GM23338 (cell line): ENCODE data around the gene NUB1. TPM values are rescaled to one million over a fixed set of nuclear protein-coding genes. Genes with fewer than 3 reads are reported as not detected.

ENCODE experiments used
- ATAC-seq: fragments of 200-7000 bp; cut with Tn5 transposase; 3 replicates; pipeline ENCODE4 v1.9.1; 2020
- DNase-seq: peaks from one replicate; pipeline ENCODE4 v3.0.0-alpha.2; 2015; ENCODE audit warnings: low spot score
- H2AFZ ChIP-seq: fragments of 200-600 bp; sonication (generic); 2 replicates; pipeline ENCODE4 v1.8.0; 2016; ENCODE audit warnings: antibody characterized with exemption, mild to moderate bottlenecking, moderate library complexity
- H3F3A ChIP-seq: fragments of 200-600 bp; sonication (generic); replicated peaks from 2 replicates; pipeline ENCODE4 v1.8.0; 2017; ENCODE audit warnings: antibody characterized with exemption, mixed run types, low read depth
- H3K27ac ChIP-seq: fragments of 200-600 bp; sonication (generic); 2 replicates; pipeline ENCODE4 v1.6.1; 2016; ENCODE audit warnings: low read depth
- H3K27me3 ChIP-seq: fragments of 200-600 bp; sonication (generic); 2 replicates; pipeline ENCODE4 v1.8.0; 2016; ENCODE audit warnings: mild to moderate bottlenecking, mixed run types, moderate library complexity; ENCODE audit not compliant: insufficient read depth
- H3K36me3 ChIP-seq: fragments of 200-600 bp; sonication (generic); 2 replicates; pipeline ENCODE4 v1.8.0; 2016; ENCODE audit warnings: mild to moderate bottlenecking; ENCODE audit not compliant: insufficient read depth
- H3K4me1 ChIP-seq: fragments of 200-600 bp; sonication (generic); 2 replicates; pipeline ENCODE4 v1.8.0; 2016; ENCODE audit warnings: mild to moderate bottlenecking, moderate library complexity; ENCODE audit not compliant: insufficient read depth
- H3K4me2 ChIP-seq: fragments of 200-600 bp; sonication (generic); 2 replicates; pipeline ENCODE4 v1.7.1; 2017; ENCODE audit warnings: mixed run types
- H3K4me3 ChIP-seq: fragments of 200-600 bp; sonication (generic); 2 replicates; pipeline ENCODE4 v1.6.1; 2016; ENCODE audit warnings: mixed run types
- H3K79me2 ChIP-seq: fragments of 200-600 bp; sonication (generic); replicated peaks from 2 replicates; pipeline ENCODE4 v1.8.0; 2017; ENCODE audit warnings: mild to moderate bottlenecking; ENCODE audit not compliant: insufficient read depth
- H3K9me2 ChIP-seq: fragments of 200-600 bp; sonication (generic); 2 replicates; pipeline ENCODE4 v1.8.0; 2017; ENCODE audit not compliant: insufficient read depth
- H4K20me1 ChIP-seq: fragments of 200-600 bp; sonication (generic); replicated peaks from 2 replicates; pipeline ENCODE4 v1.8.0; 2017; ENCODE audit warnings: mild to moderate bottlenecking; ENCODE audit not compliant: insufficient read depth
- H3K27ac Mint-ChIP-seq: 2 replicates; pipeline ENCODE4 v1.8.0; 2020; ENCODE audit warnings: inconsistent platforms, mild to moderate bottlenecking, moderate library complexity, mixed read lengths
- H3K27me3 Mint-ChIP-seq: 3 replicates; pipeline ENCODE4 v1.8.0; 2022; ENCODE audit warnings: low read depth, mild to moderate bottlenecking, moderate library complexity, mixed read lengths, inconsistent platforms; ENCODE audit not compliant: insufficient read depth, poor library complexity
- H3K36me3 Mint-ChIP-seq: 3 replicates; pipeline ENCODE4 v1.8.0; 2021; ENCODE audit warnings: low read depth, mild to moderate bottlenecking, inconsistent platforms, moderate library complexity, mixed read lengths
- H3K4me1 Mint-ChIP-seq: 3 replicates; pipeline ENCODE4 v1.8.0; 2020; ENCODE audit warnings: mild to moderate bottlenecking, inconsistent platforms, mixed read lengths
- H3K4me3 Mint-ChIP-seq: 3 replicates; pipeline ENCODE4 v1.8.0; 2021; ENCODE audit warnings: moderate library complexity, mild to moderate bottlenecking, inconsistent platforms, mixed read lengths
- H3K9me3 Mint-ChIP-seq: 3 replicates; pipeline ENCODE4 v1.8.0; 2020; ENCODE audit warnings: moderate library complexity, mild to moderate bottlenecking, inconsistent platforms, mixed read lengths
- JUNB ChIP-seq: IDR thresholded peaks from one replicate; pipeline ENCODE4 v1.6.1; 2016; ENCODE audit warnings: antibody characterized with exemption; ENCODE audit not compliant: unreplicated experiment
- NANOG ChIP-seq: IDR thresholded peaks from 2 replicates; pipeline ENCODE4 v1.6.1; 2016; ENCODE audit warnings: antibody characterized with exemption, borderline replicate concordance
- POLR2AphosphoS5 ChIP-seq: IDR thresholded peaks from 2 replicates; pipeline ENCODE4 v1.6.1; 2016; ENCODE audit warnings: antibody characterized with exemption, low read depth
- STAT1 ChIP-seq: IDR thresholded peaks from one replicate; pipeline ENCODE4 v1.6.1; 2016; ENCODE audit warnings: antibody characterized with exemption; ENCODE audit not compliant: unreplicated experiment
- ZNF114 ChIP-seq: fragments of 250-450 bp; sonication (Bioruptor Pico); IDR thresholded peaks from 2 replicates; pipeline ENCODE4 v1.5.0; 2020; ENCODE audit warnings: mild to moderate bottlenecking, moderate library complexity
- polyA plus RNA-seq: library from polyadenylated mRNA; unstranded; fragments of >200 nt; fragmentation: Nextera tagmentation; extraction: Ambion mirVana; gene quantifications from 2 replicates; pipeline ENCODE4 v1.2.1, GENCODE V29; 2016
- total RNA-seq: library from RNA; depleted of rRNA; stranded (reverse); fragments of >200 nt; shearing (Covaris generic); gene quantifications from 2 replicates; pipeline ENCODE4 v1.2.3, GENCODE V29; 2014
- TF ChIP-seq, protein P1 (sequence below): fragments of 250-450 bp; sonication (Bioruptor Pico); IDR thresholded peaks from 2 replicates; pipeline ENCODE4 v1.5.0; 2020; ENCODE audit warnings: mild to moderate bottlenecking, moderate library complexity
- TF ChIP-seq, protein P2 (sequence below): IDR thresholded peaks from 2 replicates; pipeline ENCODE4 v1.6.1; 2016; ENCODE audit warnings: antibody characterized with exemption
- TF ChIP-seq, protein P3 (sequence below): IDR thresholded peaks from one replicate; pipeline ENCODE4 v1.6.1; 2018; ENCODE audit warnings: antibody characterized with exemption; ENCODE audit not compliant: unreplicated experiment
- TF ChIP-seq, protein P4 (sequence below), 2 experiments: fragments of 200-600 bp in 1 of 2; sonication (generic) in 1 of 2; conservative IDR thresholded peaks; 2 replicates each; pipeline versions ENCODE4 v1.5.1 to v1.6.1; 2016 to 2017; ENCODE audit warnings: antibody characterized with exemption in 2 of 2, low read depth in 2 of 2, mild to moderate bottlenecking in 2 of 2, moderate library complexity in 1 of 2

The NUB1 gene
- total and polyA plus RNA-seq, 2 experiments from 2014 or later: 31.8 to 42.3 TPM

GRCh38 chr7:151298765-151299164, 42.8 kb upstream of the NUB1 start:
- Histone ChIP-seq H2AFZ (no peak overlapping the region), H3K36me3 (no peaks in the 10 kb centered on the region), H3K27me3 (peaks cover 9% of the 10 kb centered on the region; the same call in 1 of the 2 replicates), H3K9me2 (no peaks in the 10 kb centered on the region), H3K27ac (no peak overlapping the region), H3K4me1 (no peaks in the 10 kb centered on the region), H3K79me2 (no peaks in the 10 kb centered on the region), H3K4me2 (no peak overlapping the region), H3F3A (peaks cover 1% of the 10 kb centered on the region; the same call in 1 of the 2 replicates), H3K4me3 (no peak overlapping the region), H4K20me1 (no peaks in the 10 kb centered on the region)
- TF ChIP-seq NANOG: no peak
- no peak for TF ChIP-seq ZNF114
- Mint-ChIP-seq H3K36me3 (no peaks in the 10 kb centered on the region; the same call in 2 of the 3 replicates), H3K4me1 (peaks cover 2% of the 10 kb centered on the region; the same call in 1 of the 3 replicates), H3K9me3 (peaks cover 14% of the 10 kb centered on the region), H3K4me3 (no peak overlapping the region), H3K27me3 (peaks cover 16% of the 10 kb centered on the region), H3K27ac (no peak overlapping the region)
- no peak for ATAC-seq
- no peak for DNase-seq

DNA sequence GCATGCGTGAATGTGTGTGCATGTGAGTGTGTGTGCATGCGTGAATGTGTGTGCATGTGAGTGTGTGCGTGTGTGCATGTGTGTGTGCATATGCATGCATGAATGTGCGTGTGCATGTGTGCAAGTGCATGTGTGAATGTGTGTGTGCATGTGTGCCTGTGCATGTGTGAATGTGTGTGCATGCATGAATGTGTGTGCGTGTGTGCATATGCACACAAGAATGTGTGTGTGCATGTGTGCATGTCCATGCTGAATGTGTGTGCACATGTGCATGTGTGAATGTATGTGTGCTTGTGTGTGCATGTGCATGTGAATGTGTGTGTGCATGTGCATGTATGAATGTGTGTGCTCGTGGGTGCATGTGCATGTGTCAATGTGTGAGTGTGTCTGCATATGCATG, 42.1 kb upstream of the NUB1 start:
- ATAC-seq: no peak

More for the DNA sequence above, 42.1 kb upstream of the NUB1 start:
- no peak overlapping the region for H3K27ac Mint-ChIP-seq
- Histone ChIP-seq H3K27ac (no peak overlapping the region), H3K36me3 (no peaks in the 10 kb centered on the region), H4K20me1 (no peaks in the 10 kb centered on the region), H3F3A (peaks cover 7% of the 10 kb centered on the region; the same call in 1 of the 2 replicates), H2AFZ (no peak overlapping the region), H3K27me3 (peaks cover 16% of the 10 kb centered on the region; the same call in 1 of the 2 replicates), H3K4me2 (no peak overlapping the region), H3K4me3 (no peak overlapping the region), H3K79me2 (no peaks in the 10 kb centered on the region), H3K4me1 (no peaks in the 10 kb centered on the region), H3K9me2 (no peaks in the 10 kb centered on the region)
- H3K4me1 Mint-ChIP-seq: peaks cover 3% of the 10 kb centered on the region; the same call in 1 of the 3 replicates
- TF ChIP-seq POLR2AphosphoS5 (no peak), STAT1 (no peak), NANOG (no peak), JUNB (no peak)
- TF ChIP-seq, protein P1, sequence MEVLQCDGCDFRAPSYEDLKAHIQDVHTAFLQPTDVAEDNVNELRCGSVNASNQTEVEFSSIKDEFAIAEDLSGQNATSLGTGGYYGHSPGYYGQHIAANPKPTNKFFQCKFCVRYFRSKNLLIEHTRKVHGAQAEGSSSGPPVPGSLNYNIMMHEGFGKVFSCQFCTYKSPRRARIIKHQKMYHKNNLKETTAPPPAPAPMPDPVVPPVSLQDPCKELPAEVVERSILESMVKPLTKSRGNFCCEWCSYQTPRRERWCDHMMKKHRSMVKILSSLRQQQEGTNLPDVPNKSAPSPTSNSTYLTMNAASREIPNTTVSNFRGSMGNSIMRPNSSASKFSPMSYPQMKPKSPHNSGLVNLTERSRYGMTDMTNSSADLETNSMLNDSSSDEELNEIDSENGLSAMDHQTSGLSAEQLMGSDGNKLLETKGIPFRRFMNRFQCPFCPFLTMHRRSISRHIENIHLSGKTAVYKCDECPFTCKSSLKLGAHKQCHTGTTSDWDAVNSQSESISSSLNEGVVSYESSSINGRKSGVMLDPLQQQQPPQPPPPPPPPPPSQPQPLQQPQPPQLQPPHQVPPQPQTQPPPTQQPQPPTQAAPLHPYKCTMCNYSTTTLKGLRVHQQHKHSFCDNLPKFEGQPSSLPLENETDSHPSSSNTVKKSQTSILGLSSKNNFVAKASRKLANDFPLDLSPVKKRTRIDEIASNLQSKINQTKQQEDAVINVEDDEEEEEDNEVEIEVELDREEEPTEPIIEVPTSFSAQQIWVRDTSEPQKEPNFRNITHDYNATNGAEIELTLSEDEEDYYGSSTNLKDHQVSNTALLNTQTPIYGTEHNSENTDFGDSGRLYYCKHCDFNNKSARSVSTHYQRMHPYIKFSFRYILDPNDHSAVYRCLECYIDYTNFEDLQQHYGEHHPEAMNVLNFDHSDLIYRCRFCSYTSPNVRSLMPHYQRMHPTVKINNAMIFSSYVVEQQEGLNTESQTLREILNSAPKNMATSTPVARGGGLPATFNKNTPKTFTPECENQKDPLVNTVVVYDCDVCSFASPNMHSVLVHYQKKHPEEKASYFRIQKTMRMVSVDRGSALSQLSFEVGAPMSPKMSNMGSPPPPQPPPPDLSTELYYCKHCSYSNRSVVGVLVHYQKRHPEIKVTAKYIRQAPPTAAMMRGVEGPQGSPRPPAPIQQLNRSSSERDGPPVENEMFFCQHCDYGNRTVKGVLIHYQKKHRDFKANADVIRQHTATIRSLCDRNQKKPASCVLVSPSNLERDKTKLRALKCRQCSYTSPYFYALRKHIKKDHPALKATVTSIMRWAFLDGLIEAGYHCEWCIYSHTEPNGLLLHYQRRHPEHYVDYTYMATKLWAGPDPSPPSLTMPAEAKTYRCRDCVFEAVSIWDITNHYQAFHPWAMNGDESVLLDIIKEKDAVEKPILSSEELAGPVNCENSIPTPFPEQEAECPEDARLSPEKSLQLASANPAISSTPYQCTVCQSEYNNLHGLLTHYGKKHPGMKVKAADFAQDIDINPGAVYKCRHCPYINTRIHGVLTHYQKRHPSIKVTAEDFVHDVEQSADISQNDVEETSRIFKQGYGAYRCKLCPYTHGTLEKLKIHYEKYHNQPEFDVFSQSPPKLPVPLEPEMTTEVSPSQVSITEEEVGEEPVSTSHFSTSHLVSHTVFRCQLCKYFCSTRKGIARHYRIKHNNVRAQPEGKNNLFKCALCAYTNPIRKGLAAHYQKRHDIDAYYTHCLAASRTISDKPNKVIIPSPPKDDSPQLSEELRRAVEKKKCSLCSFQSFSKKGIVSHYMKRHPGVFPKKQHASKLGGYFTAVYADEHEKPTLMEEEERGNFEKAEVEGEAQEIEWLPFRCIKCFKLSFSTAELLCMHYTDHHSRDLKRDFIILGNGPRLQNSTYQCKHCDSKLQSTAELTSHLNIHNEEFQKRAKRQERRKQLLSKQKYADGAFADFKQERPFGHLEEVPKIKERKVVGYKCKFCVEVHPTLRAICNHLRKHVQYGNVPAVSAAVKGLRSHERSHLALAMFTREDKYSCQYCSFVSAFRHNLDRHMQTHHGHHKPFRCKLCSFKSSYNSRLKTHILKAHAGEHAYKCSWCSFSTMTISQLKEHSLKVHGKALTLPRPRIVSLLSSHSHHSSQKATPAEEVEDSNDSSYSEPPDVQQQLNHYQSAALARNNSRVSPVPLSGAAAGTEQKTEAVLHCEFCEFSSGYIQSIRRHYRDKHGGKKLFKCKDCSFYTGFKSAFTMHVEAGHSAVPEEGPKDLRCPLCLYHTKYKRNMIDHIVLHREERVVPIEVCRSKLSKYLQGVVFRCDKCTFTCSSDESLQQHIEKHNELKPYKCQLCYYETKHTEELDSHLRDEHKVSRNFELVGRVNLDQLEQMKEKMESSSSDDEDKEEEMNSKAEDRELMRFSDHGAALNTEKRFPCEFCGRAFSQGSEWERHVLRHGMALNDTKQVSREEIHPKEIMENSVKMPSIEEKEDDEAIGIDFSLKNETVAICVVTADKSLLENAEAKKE (CRISPR knock-in tag): no peak
- TF ChIP-seq, protein P2, sequence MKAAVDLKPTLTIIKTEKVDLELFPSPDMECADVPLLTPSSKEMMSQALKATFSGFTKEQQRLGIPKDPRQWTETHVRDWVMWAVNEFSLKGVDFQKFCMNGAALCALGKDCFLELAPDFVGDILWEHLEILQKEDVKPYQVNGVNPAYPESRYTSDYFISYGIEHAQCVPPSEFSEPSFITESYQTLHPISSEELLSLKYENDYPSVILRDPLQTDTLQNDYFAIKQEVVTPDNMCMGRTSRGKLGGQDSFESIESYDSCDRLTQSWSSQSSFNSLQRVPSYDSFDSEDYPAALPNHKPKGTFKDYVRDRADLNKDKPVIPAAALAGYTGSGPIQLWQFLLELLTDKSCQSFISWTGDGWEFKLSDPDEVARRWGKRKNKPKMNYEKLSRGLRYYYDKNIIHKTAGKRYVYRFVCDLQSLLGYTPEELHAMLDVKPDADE: no peak
- TF ChIP-seq, protein P3, sequence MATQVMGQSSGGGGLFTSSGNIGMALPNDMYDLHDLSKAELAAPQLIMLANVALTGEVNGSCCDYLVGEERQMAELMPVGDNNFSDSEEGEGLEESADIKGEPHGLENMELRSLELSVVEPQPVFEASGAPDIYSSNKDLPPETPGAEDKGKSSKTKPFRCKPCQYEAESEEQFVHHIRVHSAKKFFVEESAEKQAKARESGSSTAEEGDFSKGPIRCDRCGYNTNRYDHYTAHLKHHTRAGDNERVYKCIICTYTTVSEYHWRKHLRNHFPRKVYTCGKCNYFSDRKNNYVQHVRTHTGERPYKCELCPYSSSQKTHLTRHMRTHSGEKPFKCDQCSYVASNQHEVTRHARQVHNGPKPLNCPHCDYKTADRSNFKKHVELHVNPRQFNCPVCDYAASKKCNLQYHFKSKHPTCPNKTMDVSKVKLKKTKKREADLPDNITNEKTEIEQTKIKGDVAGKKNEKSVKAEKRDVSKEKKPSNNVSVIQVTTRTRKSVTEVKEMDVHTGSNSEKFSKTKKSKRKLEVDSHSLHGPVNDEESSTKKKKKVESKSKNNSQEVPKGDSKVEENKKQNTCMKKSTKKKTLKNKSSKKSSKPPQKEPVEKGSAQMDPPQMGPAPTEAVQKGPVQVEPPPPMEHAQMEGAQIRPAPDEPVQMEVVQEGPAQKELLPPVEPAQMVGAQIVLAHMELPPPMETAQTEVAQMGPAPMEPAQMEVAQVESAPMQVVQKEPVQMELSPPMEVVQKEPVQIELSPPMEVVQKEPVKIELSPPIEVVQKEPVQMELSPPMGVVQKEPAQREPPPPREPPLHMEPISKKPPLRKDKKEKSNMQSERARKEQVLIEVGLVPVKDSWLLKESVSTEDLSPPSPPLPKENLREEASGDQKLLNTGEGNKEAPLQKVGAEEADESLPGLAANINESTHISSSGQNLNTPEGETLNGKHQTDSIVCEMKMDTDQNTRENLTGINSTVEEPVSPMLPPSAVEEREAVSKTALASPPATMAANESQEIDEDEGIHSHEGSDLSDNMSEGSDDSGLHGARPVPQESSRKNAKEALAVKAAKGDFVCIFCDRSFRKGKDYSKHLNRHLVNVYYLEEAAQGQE: no peak
- TF ChIP-seq, protein P4, sequence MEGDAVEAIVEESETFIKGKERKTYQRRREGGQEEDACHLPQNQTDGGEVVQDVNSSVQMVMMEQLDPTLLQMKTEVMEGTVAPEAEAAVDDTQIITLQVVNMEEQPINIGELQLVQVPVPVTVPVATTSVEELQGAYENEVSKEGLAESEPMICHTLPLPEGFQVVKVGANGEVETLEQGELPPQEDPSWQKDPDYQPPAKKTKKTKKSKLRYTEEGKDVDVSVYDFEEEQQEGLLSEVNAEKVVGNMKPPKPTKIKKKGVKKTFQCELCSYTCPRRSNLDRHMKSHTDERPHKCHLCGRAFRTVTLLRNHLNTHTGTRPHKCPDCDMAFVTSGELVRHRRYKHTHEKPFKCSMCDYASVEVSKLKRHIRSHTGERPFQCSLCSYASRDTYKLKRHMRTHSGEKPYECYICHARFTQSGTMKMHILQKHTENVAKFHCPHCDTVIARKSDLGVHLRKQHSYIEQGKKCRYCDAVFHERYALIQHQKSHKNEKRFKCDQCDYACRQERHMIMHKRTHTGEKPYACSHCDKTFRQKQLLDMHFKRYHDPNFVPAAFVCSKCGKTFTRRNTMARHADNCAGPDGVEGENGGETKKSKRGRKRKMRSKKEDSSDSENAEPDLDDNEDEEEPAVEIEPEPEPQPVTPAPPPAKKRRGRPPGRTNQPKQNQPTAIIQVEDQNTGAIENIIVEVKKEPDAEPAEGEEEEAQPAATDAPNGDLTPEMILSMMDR (conservative IDR thresholded peaks at IDR 0.05; ENCODE audit: low read depth in 2 of 2): no peak
- no peak for DNase-seq
- no peak overlapping the region for H3K4me3 Mint-ChIP-seq
- H3K36me3 Mint-ChIP-seq: no peaks in the 10 kb centered on the region; the same call in 2 of the 3 replicates
- peaks cover 14% of the 10 kb centered on the region for H3K9me3 Mint-ChIP-seq
- H3K27me3 Mint-ChIP-seq: peaks cover 17% of the 10 kb centered on the region
